Measurements from ENCODE around the gene BANK1.

BANK1 gene

DNA sequence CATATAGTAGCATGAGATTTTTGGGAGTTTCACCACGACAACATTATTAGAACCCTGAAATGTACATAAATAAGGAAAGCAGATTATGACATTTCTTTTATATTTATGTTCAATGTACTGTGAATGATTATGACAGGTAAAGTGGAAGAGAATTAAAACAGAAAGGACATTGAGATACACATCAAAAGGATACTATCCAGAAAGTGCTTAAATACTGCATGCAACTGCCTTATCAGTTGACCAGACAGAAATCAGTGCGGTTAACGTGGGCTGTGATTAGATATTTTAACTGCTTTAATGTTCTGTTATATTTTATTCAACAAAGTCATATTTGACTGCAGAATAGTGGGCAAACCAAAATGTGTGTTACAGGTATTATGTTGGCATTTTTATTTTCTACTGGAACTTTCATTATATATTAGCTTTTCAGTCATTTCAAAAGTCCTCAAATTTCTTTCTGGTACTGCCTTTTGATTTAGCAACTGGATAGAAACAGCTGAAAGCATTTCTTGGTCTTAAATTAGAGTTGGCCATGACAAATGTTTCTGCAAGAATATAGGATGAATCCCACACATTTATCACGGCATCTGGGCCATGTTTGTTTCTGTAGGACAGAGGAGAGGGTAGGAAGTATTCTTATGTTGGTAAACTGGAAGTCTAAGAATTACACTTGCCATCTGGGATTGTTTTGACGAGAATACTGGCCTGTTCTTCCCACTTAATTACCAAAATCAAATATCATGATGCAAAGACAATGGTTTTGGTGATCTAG is 299.5 kb downstream of the BANK1 start:
- no peak overlapping the region for H3K4me3 ChIP-seq (ENCODE audit: low read depth, low read length)
- TF ChIP-seq MYC (IDR thresholded peaks at IDR 0.05; ENCODE audit: low read depth, low read length) (no peak), CTCF (IDR thresholded peaks at IDR 0.05; ENCODE audit: low read depth, low read length) (no peak), POLR2A (IDR thresholded peaks at IDR 0.05; ENCODE audit: extremely low read depth, insufficient read length) (no peak)
- DNase-seq (ENCODE audit: low read depth), result no peak

DNA sequence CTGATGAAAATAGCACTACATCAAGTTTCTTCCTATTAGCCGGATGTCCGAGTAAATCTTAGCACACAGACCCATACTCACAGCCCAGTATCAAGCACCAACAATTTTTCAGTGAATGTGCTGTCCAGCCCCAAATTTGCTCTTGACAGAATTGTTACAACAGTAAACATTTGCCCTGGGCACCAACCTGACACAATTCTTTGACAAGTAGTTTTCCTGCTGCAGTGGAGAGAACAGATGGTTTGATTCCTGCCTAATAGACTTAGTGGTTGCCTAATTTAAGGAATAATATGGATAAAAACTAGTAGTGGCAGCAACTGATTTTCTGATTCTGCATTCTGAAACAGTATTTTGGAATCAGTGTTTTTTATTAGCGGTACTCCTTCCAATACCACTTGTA is 301.1 kb downstream of the BANK1 start:
- TF ChIP-seq CTCF (IDR thresholded peaks at IDR 0.05; ENCODE audit: low read depth, low read length), result no peak
- TF ChIP-seq, protein P1, sequence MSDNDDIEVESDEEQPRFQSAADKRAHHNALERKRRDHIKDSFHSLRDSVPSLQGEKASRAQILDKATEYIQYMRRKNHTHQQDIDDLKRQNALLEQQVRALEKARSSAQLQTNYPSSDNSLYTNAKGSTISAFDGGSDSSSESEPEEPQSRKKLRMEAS (IDR thresholded peaks at IDR 0.05; ENCODE audit: low read depth, low read length), result no peak
- TF ChIP-seq MYC (IDR thresholded peaks at IDR 0.05; ENCODE audit: low read depth, low read length), result no peak
- TF ChIP-seq POLR2A (IDR thresholded peaks at IDR 0.05; ENCODE audit: extremely low read depth, insufficient read length), result no peak
- DNase-seq (ENCODE audit: low read depth), result no peak
- no peak overlapping the region for H3K4me3 ChIP-seq (ENCODE audit: low read depth, low read length)

DNA sequence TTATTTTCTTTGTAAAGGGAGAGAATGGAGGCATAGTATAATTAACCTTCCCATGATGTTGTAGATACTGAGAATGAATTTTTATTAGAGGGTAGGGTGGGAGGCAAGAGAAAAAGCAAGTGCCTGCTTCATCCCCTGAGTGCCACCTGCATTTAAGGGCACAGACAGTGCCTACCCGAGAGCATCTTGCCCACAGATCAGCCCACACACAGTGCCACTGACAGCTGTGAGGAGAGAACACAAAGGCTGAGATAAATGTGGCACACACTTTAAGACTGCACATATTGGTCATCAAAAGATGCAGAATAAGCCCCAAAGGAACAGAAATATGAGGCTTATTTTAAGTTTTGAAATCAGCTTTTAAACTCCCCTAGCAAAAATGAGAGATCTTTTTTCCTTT is 304.0 kb downstream of the BANK1 start:
- DNase-seq (ENCODE audit: low read depth), result no peak
- no peak overlapping the region for H3K4me3 ChIP-seq (ENCODE audit: low read depth, low read length)
- TF ChIP-seq CTCF (IDR thresholded peaks at IDR 0.05; ENCODE audit: low read depth, low read length), result no peak
- TF ChIP-seq POLR2A (IDR thresholded peaks at IDR 0.05; ENCODE audit: extremely low read depth, insufficient read length), result no peak
- TF ChIP-seq MYC (IDR thresholded peaks at IDR 0.05; ENCODE audit: low read depth, low read length), result no peak
- TF ChIP-seq, protein P1 (IDR thresholded peaks at IDR 0.05; ENCODE audit: low read depth, low read length), result no peak

DNA sequence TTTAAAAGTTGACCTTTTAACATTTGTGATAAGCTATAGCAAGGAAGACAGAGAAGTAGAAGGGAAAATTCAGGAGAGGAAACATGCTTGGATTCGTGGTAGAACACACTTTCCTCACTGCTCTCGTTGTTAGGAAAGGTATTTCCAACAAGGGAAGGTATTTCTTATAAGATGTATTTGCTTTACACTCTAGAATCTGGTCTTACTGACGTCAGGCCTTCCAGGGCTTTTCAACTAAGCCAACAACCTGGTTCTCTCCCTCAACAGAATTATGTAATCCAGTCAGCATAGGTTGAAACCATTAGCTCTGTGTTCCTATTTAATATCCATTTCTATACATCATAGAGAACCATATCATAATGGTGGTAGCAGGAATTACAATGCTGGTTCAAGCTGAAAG is 312.8 kb downstream of the BANK1 start:
- no peak for DNase-seq (ENCODE audit: low read depth)
- TF ChIP-seq CTCF (IDR thresholded peaks at IDR 0.05; ENCODE audit: low read depth, low read length), result no peak
- no peak for TF ChIP-seq POLR2A (IDR thresholded peaks at IDR 0.05; ENCODE audit: extremely low read depth, insufficient read length)
- TF ChIP-seq, protein P1 (IDR thresholded peaks at IDR 0.05; ENCODE audit: low read depth, low read length), result no peak
- no peak for TF ChIP-seq MYC (IDR thresholded peaks at IDR 0.05; ENCODE audit: low read depth, low read length)
- no peak overlapping the region for H3K4me3 ChIP-seq (ENCODE audit: low read depth, low read length)

DNA sequence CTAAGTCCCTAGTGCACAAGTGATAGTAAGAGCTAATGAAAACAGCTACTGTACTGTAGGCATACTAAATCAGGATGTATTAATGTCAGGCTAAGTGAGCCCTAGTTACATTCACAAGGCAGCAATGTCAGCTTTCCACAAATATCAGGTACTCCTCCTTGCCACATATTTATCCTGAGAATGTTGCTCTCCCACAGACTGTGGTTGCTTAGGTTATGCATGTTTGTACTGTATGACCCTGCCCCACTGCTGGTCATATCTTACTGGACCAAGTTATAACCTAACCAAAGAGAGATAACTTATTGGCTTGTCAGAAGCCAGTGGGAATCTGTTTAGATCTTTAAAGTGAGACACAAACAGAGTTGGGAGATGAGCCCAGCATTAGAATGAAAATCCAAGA is 313.7 kb downstream of the BANK1 start:
- TF ChIP-seq, protein P1 (IDR thresholded peaks at IDR 0.05; ENCODE audit: low read depth, low read length), result no peak
- TF ChIP-seq MYC (IDR thresholded peaks at IDR 0.05; ENCODE audit: low read depth, low read length), result no peak
- TF ChIP-seq POLR2A (IDR thresholded peaks at IDR 0.05; ENCODE audit: extremely low read depth, insufficient read length), result no peak
- no peak for DNase-seq (ENCODE audit: low read depth)
- no peak overlapping the region for H3K4me3 ChIP-seq (ENCODE audit: low read depth, low read length)

- TF ChIP-seq CTCF (IDR thresholded peaks at IDR 0.05; ENCODE audit: low read depth, low read length) (no peak), MYC (IDR thresholded peaks at IDR 0.05; ENCODE audit: low read depth, low read length) (no peak), POLR2A (IDR thresholded peaks at IDR 0.05; ENCODE audit: extremely low read depth, insufficient read length) (no peak)
- TF ChIP-seq, protein P1 (IDR thresholded peaks at IDR 0.05; ENCODE audit: low read depth, low read length), result no peak
- DNase-seq (ENCODE audit: low read depth), result no peak
- H3K4me3 ChIP-seq (ENCODE audit: low read depth, low read length), result no peak overlapping the region
These were observed 315.5 kb downstream of the BANK1 start for GRCh38 chr4:102105983-102106382.
